GM18508 (cell line): ENCODE results near the gene CLEC10A.
"Not testable (repeated sequence)": the region's sequence is repeated elsewhere in the genome, so short reads cannot be mapped to it uniquely, and the experiment has no call there.

Experiments used
- ATAC-seq: cut with Tn5 transposase; IDR thresholded peaks from one replicate; pipeline ENCODE4 v1.9.1; 2021; ENCODE audit warnings: moderate number of reproducible peaks; ENCODE audit not compliant: insufficient read depth, unreplicated experiment

Gene CLEC10A

DNA sequence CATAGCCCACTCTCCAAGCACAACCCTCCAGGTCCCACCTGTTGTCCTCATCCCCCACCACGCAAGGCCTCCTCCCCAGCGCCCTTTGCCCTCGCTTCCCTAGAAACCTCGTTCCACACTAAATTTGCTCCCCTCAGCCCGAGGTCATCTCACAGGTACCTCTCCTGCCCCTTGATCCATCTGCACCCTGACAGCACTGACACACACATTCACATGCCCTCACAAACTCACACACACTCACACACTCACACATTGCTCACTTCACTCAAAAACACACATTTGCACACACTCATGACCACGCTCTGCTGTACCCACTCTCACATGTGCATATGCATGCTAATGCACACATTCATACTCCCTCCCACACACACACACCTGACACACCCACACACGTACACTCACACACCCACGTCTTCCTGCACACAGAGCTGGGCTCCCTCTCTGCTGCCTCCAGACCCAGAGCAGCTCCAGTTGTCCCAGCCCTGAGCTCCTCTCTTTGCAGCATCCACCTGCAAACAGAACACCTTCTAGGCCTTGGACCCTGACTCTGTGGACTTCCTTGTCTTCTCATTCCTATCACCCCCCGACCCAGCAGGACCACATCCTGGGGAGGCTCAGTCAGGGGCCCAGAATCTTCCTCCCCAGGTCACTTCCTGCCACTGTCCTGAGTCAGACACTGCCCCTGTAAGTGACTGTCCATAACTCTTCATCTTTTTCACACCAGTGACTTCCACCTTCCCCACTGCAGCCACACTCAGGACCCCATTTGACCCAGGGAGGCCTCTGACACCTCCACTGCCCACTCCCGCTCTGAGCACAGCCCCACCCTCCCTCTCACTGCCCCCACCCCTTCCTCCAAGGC is 29.6 kb upstream of the CLEC10A start:
- ATAC-seq: no peak

DNA sequence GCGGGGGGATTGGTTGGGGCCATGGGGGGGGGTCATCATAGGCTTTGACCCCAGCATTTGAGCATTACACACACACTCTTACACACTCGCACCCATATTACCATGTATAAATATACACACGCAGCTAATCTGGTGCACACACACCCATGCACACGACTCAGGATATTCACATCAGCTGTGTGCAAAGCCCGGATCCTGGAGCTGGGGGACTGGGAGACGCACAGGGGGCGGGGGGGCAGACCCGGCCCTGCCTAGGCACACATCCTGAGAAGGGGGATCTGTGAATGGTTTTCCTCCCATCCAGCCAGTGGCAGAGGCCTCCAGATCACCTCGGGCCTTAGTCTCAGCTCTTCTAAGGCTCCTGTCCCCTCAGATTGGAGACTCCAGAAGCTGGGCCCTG is 28.9 kb upstream of the CLEC10A start:
- no peak for ATAC-seq

- ATAC-seq: no peak
These were observed 28.5 kb upstream of the CLEC10A start for GRCh38 chr17:7108560-7108925.

- no peak for ATAC-seq
These were observed 27.9 kb upstream of the CLEC10A start for GRCh38 chr17:7107795-7108559.

DNA sequence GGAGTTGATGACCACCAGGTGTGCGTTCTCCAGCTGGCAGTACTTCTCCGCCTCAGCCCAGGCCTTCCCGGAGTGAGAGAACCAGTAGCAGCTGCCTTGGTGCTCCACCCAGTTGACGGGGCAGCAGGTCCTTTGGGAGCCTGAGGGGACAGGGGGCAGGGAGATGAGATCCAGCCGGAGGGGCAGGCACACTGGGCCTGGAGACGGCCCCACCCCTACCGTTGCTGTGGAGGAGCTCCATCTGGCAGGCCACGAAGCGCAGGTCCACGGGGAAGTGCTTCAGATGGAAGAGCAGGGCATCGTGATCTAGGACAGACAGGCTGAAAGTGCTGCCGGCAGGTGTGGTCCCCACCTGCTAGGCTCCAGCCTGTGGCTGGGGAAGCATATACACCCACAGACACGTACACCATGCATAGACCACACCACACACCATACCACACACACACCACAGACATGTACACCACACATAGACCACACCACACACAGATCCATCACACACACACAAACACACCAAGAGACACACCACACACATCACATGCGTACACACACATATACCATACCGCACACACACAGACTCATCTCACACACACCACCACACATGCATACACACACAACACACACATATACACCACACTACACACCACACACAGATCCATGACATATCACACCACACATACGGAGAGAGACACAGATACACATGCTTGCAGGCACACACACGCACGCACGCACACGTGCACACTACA is 27.1 kb upstream of the CLEC10A start:
- ATAC-seq: no peak

DNA sequence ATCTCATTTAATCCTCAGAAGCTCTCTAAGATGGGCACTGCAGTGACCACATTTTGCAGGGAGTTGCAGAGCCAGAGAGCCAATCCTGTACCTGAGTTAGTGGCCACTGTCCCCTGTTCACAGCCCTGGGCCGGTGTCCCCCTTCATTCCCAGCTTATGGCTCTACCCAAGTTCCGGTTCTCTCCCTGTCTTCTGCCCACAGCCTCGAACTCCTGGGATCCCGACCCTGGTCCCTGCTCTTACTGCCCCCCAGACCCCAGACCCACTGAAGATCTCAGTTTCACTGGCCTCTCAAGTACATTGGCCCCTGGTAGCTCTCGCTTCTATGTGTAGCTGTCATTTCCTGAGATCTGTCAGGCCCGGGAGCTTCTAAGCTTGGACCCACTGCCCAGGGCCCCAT is 22.4 kb upstream of the CLEC10A start:
- no peak for ATAC-seq

DNA sequence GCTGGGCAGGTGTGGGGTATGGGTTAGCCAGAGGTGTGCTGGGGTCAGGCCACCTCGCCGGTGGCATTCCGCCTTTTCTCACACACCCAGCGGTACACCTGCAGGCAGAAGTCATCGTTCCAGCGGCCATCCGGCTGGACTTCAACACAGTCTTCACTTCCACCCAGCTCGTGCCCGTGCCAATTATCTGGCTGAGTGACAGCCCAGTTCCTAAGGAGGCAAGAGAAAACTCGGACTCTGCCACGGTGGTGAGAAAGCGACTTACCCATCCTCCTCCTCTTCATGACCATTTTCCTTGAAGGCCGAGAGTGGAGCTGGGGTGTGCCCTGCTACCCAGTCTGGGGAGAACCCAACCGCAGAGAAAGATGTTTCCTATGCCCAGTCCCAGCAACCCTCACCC is 21.5 kb upstream of the CLEC10A start:
- ATAC-seq: no peak

- not testable (repeated sequence) for ATAC-seq
These were observed 20.8 kb upstream of the CLEC10A start for GRCh38 chr17:7100641-7101379.

- ATAC-seq: no peak
These were observed 18.9 kb upstream of the CLEC10A start for GRCh38 chr17:7098802-7099459.

DNA sequence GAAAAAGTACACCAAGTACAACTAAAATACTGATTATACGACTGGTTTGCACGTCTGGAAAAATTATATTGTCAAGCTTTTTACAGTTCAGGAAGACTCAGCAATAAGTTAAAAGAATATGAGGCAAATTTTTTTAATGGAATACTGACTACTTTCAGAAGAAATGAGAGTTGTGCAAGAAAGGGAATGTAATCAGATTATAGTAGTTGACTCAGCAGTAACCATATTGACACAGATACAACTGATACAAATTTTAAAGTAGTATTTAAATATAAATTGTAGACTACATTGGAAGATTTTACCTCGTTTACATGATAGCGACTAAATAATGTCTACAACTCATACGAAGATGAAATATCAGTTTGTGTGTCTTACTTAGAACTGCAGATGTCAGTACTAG is 17.9 kb upstream of the CLEC10A start:
- no peak for ATAC-seq

GRCh38 chr17:7095625-7096024 is 15.6 kb upstream of the CLEC10A start:
- ATAC-seq: no peak

- ATAC-seq: no peak
These were observed 14.6 kb upstream of the CLEC10A start for GRCh38 chr17:7094652-7095019.

- not testable (repeated sequence) for ATAC-seq
These were observed 11.4 kb upstream of the CLEC10A start for GRCh38 chr17:7091311-7092005.

GRCh38 chr17:7089570-7089969 is 9.5 kb upstream of the CLEC10A start:
- not testable (repeated sequence) for ATAC-seq

- ATAC-seq: not testable (repeated sequence)
These were observed 8.4 kb upstream of the CLEC10A start for GRCh38 chr17:7088442-7088841.

DNA sequence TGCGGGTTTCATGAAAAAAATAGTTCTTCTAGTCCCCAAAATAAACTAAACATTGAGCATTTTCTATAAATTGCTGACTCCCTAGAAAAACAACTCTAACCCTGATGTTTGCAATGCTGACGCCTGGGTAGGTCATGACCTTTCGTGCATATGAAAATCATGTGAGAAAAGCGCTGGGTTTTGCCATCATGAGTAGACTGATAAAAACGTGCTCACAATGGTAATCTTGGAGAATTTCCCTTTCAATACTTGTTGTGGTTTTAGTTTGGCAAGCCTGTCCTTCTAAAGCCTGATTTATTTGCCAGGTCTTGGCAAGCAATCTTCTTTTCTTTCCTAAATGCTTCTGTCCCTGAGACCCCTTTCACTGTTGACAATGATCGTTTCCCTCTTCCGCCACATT is 4.0 kb upstream of the CLEC10A start:
- ATAC-seq: no peak

GRCh38 chr17:7083592-7083991 is 3.5 kb upstream of the CLEC10A start:
- ATAC-seq: no peak

GRCh38 chr17:7081341-7082062 is 1.5 kb upstream of the CLEC10A start:
- no peak for ATAC-seq
